22Rv1 (cell line): ENCODE measurements around the gene CLEC16A.
"Not testable (repeated sequence)": the region's sequence is repeated elsewhere in the genome, so short reads cannot be mapped to it uniquely, and the experiment has no call there.

ENCODE experiments used
- H3K27ac ChIP-seq: fragments of 450-650 bp; 2 replicates; pipeline ENCODE4 v1.5.1; 2017
- CTCF ChIP-seq: fragments of 450-650 bp; IDR thresholded peaks from 2 replicates; pipeline ENCODE4 v1.5.1; 2017; ENCODE audit warnings: mild to moderate bottlenecking
- ZFX ChIP-seq: fragments of 450-650 bp; IDR thresholded peaks from 2 replicates; pipeline ENCODE4 v1.6.1; 2017; ENCODE audit warnings: antibody characterized with exemption, borderline replicate concordance

The CLEC16A gene

GRCh38 chr16:11098601-11099390, 154.4 kb downstream of the CLEC16A start:
- no peak for TF ChIP-seq ZFX
- TF ChIP-seq CTCF: no peak
- no peak overlapping the region for H3K27ac ChIP-seq

- TF ChIP-seq ZFX (no peak), CTCF (no peak)
- H3K27ac ChIP-seq: no peak overlapping the region
Measured at GRCh38 chr16:11099672-11100205, 155.4 kb downstream of the CLEC16A start.

GRCh38 chr16:11100239-11100750, 155.9 kb downstream of the CLEC16A start:
- TF ChIP-seq ZFX (no peak), CTCF (no peak)
- H3K27ac ChIP-seq: no peak overlapping the region

GRCh38 chr16:11101283-11101682, 156.9 kb downstream of the CLEC16A start:
- TF ChIP-seq CTCF (no peak), ZFX (no peak)
- H3K27ac ChIP-seq: no peak overlapping the region

GRCh38 chr16:11101695-11102522, 157.5 kb downstream of the CLEC16A start:
- TF ChIP-seq CTCF (no peak), ZFX (no peak)
- no peak overlapping the region for H3K27ac ChIP-seq

- no peak for TF ChIP-seq CTCF
- no peak for TF ChIP-seq ZFX
- H3K27ac ChIP-seq: no peak overlapping the region
Measured at GRCh38 chr16:11102523-11102898, 158.1 kb downstream of the CLEC16A start.

- not testable (repeated sequence) for H3K27ac ChIP-seq
Measured at GRCh38 chr16:11103301-11103700, 158.9 kb downstream of the CLEC16A start.
